ENCODE results near the gene GAA. TPM values are rescaled to one million over a fixed set of nuclear protein-coding genes. Genes with fewer than 3 reads are reported as not detected.

GAA gene
- total and polyA plus RNA-seq, 10 of the 15 experiments (the other 5 are each of a cell fraction or from before 2014, with no cell fraction given), result 0.18 to 10.5 (median 4.1) TPM

- in situ Hi-C loops (cut with MboI), result no loop called here
- 0 out of 2 replicates have a peak, but pooled peaks cover 2% of the 10 kb centered on the region for H4K20me1 ChIP-seq (ENCODE audit: control insufficient read depth, insufficient read depth)
- no peak for DNase-seq (ENCODE audit: low read depth, low spot score)
- ChIA-PET SMC1A (ENCODE audit: uncharacterized antibody, unreplicated experiment) (no interaction called here), CTCF (interaction anchor here (0.9 to 3.1 kb wide), 3 partner anchors 20 to 72 kb away, joined by 3 to 9 read pairs (median 3); partner anchors contain the start of gene GAA), RAD21 (ENCODE audit: unreplicated experiment) (no interaction called here), POLR2A (no interaction called here)
- H3K4me3 ChIP-seq, result no peak overlapping the region
- no peaks in the 10 kb centered on the region for H3K9me3 ChIP-seq (replicated peaks; ENCODE audit: control insufficient read depth, insufficient read depth, low read length)
- no peak overlapping the region for H3K9ac ChIP-seq (ENCODE audit: control insufficient read depth, insufficient read depth, low read length)
- WGBS (ENCODE audit: insufficient coverage, insufficient replicate concordance, low lambda C conversion rate, missing lambda C conversion rate), result 73% methylated on average over 14 of the region's 14 CpGs
- no peak overlapping the region for H2AFZ ChIP-seq (ENCODE audit: control insufficient read depth, low read depth, low read length)
- H3K27me3 ChIP-seq (replicated peaks in 1 of 2; ENCODE audit: control insufficient read depth in 2 of 2, insufficient read depth in 2 of 2, low read length in 1 of 2), result no peaks in the 10 kb centered on the region
- H3K79me2 ChIP-seq (ENCODE audit: control insufficient read depth, insufficient read depth, low read length), result no peaks in the 10 kb centered on the region
- TF ChIP-seq CHD1 (IDR thresholded peaks at IDR 0.05; ENCODE audit: low read depth, low read length), result no peak
- TF ChIP-seq NKRF (conservative IDR thresholded peaks at IDR 0.05), result no peak
- TF ChIP-seq ATF2 (IDR thresholded peaks at IDR 0.05; ENCODE audit: low read length), result no peak
- TF ChIP-seq GABPA (IDR thresholded peaks at IDR 0.05; ENCODE audit: low read depth), result no peak
- TF ChIP-seq SKIL (IDR thresholded peaks at IDR 0.05; ENCODE audit: low read depth, poor library complexity, severe bottlenecking), result no peak
- TF ChIP-seq EGR1 (IDR thresholded peaks at IDR 0.05; ENCODE audit: borderline replicate concordance in 1 of 2, low read depth in 2 of 2, low read length in 2 of 2), result no peak
- TF ChIP-seq SUPT20H (IDR thresholded peaks at IDR 0.05; ENCODE audit: borderline replicate concordance, control insufficient read depth, low read depth, low read length), result no peak
- TF ChIP-seq EZH2 (IDR thresholded peaks at IDR 0.05; ENCODE audit: borderline replicate concordance, control insufficient read depth, low read depth, low read length), result no peak
- TF ChIP-seq ZBTB40 (IDR thresholded peaks at IDR 0.05; ENCODE audit: borderline replicate concordance), result no peak
- TF ChIP-seq SMAD5 (IDR thresholded peaks at IDR 0.05; ENCODE audit: low read depth), result no peak
- TF ChIP-seq IRF5 (IDR thresholded peaks at IDR 0.05; ENCODE audit: borderline replicate concordance), result no peak
- TF ChIP-seq ZNF207 (IDR thresholded peaks at IDR 0.05; ENCODE audit: borderline replicate concordance), result no peak
- H3K36me3 ChIP-seq (ENCODE audit: control insufficient read depth in 2 of 2, insufficient read depth in 2 of 2, low read length in 1 of 2), result no peaks in the 10 kb centered on the region
- intact Hi-C loops (cut with micrococcal nuclease; ENCODE audit: unreplicated experiment), result no loop called here
- H3K4me1 ChIP-seq (ENCODE audit: control insufficient read depth, insufficient read depth, low read length), result no peaks in the 10 kb centered on the region
- FAIRE-seq, result no peak
- H3K4me2 ChIP-seq (ENCODE audit: control insufficient read depth, insufficient read depth), result no peak overlapping the region
- no TSS peak for BruUV-seq (replicated peaks)
- ATAC-seq, result no peak
- no peak overlapping the region for H3K27ac ChIP-seq (ENCODE audit: control insufficient read depth, insufficient read depth)
These were observed 19.8 kb upstream of the GAA start for GRCh38 chr17:80081596-80081995.

Measured in GM12878 (cell line).